Heart left ventricle (tissue), 13 donors: ENCODE data around the gene MAP4K4.

Source experiments
- POLR2A ChIP-seq, 2 donors: fragments of 450-650 bp; IDR thresholded peaks; one replicate each; pipeline ENCODE4 v1.6.1; 2017; ENCODE audit warnings: antibody characterized with exemption in 2 of 2, mild to moderate bottlenecking in 2 of 2, moderate library complexity in 2 of 2
- TF ChIP-seq, protein P1 (sequence below), 12 donors: fragments of 200-600 bp; sonication (generic) in 4 of 12; IDR thresholded peaks; one replicate each; pipeline versions ENCODE4 v1.5.0 to v1.8.0; 2018 to 2022; ENCODE audit warnings: antibody characterized with exemption in 12 of 12, mild to moderate bottlenecking in 5 of 12
- donor health status: ischemic (EF 13 %, LVEDD 7.1; RV severe dilation, severe dysfunction).
- donor health status: DM: no; HTN: yes; CAD: no.
- donor health status: DM: no; HTN: no; CAD: no.
- donor health status: ischemic (EF 25% LVEDD 6.9; RV normal size, moderate dysfunction).
- donor health status: ischemic (EF 25% LVEDD 5.7; RV mildly dilated, moderate dysfunction).
- donor health status: ischemic (EF 35%, LVEDD 5.7; RV mildly dilated, moderate dysfunction).
- donor health status: nonischemic (EF 11% LVEDD 7.7; RV severe dilation, severe dysfunction).
- donor health status: DM: yes; HTN: yes; CAD: no.
- donor health status: PGD.
- donor health status: ischemic (EF 29% LVEDD 5.4; RV normal size, mild dysfunction).
- donor health status: nonischemic (EF 23%, LVEDD 6.1; RV moderate dilation, normal function).

GRCh38 chr2:101732199-101732598 is 34.7 kb downstream of the MAP4K4 start:
- TF ChIP-seq, protein P1, sequence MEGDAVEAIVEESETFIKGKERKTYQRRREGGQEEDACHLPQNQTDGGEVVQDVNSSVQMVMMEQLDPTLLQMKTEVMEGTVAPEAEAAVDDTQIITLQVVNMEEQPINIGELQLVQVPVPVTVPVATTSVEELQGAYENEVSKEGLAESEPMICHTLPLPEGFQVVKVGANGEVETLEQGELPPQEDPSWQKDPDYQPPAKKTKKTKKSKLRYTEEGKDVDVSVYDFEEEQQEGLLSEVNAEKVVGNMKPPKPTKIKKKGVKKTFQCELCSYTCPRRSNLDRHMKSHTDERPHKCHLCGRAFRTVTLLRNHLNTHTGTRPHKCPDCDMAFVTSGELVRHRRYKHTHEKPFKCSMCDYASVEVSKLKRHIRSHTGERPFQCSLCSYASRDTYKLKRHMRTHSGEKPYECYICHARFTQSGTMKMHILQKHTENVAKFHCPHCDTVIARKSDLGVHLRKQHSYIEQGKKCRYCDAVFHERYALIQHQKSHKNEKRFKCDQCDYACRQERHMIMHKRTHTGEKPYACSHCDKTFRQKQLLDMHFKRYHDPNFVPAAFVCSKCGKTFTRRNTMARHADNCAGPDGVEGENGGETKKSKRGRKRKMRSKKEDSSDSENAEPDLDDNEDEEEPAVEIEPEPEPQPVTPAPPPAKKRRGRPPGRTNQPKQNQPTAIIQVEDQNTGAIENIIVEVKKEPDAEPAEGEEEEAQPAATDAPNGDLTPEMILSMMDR (IDR thresholded peaks at IDR 0.05), result no peak
- no peak for TF ChIP-seq POLR2A (IDR thresholded peaks at IDR 0.05)
